ENCODE measurements around the gene ZFP42.
"Not testable (repeated sequence)": the region's sequence is repeated elsewhere in the genome, so short reads cannot be mapped to it uniquely, and the experiment has no call there.

The ZFP42 gene

GRCh38 chr4:187995322-187996207, at the start of gene ZFP42:
TSS of gene ZFP42 (plus strand) at chr4:187995771. CDS start at chr4:188002808, 7,037 bp downstream.
- DNase-seq = no peak

GRCh38 chr4:187961171-187961570, 34.4 kb upstream of the ZFP42 start:
- DNase-seq = no peak

- no peak for DNase-seq
These were observed 33.6 kb upstream of the ZFP42 start for GRCh38 chr4:187961961-187962360.

- DNase-seq = no peak
These were observed 32.6 kb upstream of the ZFP42 start for GRCh38 chr4:187962926-187963325.

- DNase-seq = no peak
These were observed 29.8 kb upstream of the ZFP42 start for GRCh38 chr4:187965726-187966125.

GRCh38 chr4:187972135-187972534, 23.4 kb upstream of the ZFP42 start:
- DNase-seq = no peak

GRCh38 chr4:187983746-187984145, 11.8 kb upstream of the ZFP42 start:
- no peak for DNase-seq

- DNase-seq = no peak
These were observed 2.6 kb upstream of the ZFP42 start for GRCh38 chr4:187992971-187993370.

- DNase-seq = no peak
These were observed 1.7 kb upstream of the ZFP42 start for GRCh38 chr4:187993827-187994226.

GRCh38 chr4:187996502-187997177, 1.1 kb downstream of the ZFP42 start:
- DNase-seq = no peak

- DNase-seq = not testable (repeated sequence)
These were observed 2.4 kb downstream of the ZFP42 start for GRCh38 chr4:187997991-187998390.

GRCh38 chr4:187999406-187999932, 3.9 kb downstream of the ZFP42 start:
- no peak for DNase-seq

GRCh38 chr4:188002323-188002722, 6.8 kb downstream of the ZFP42 start:
- DNase-seq = no peak

- DNase-seq = no peak
These were observed 7.2 kb downstream of the ZFP42 start for GRCh38 chr4:188002751-188003150.

GRCh38 chr4:188005561-188005960, 10.0 kb downstream of the ZFP42 start:
- DNase-seq = no peak

GRCh38 chr4:188006285-188006848, 10.8 kb downstream of the ZFP42 start:
- no peak for DNase-seq

GRCh38 chr4:188008377-188008776, 12.8 kb downstream of the ZFP42 start:
- no peak for DNase-seq

GRCh38 chr4:188012426-188012945, 16.9 kb downstream of the ZFP42 start:
- DNase-seq = no peak

- no peak for DNase-seq
These were observed 19.7 kb downstream of the ZFP42 start for GRCh38 chr4:188015025-188015940.

- DNase-seq = no peak
These were observed 21.2 kb downstream of the ZFP42 start for GRCh38 chr4:188016754-188017153.

GRCh38 chr4:188018262-188018661, 22.7 kb downstream of the ZFP42 start:
- DNase-seq = no peak

- no peak for DNase-seq
These were observed 26.1 kb downstream of the ZFP42 start for GRCh38 chr4:188021548-188022249.
